ENCODE measurements around the gene DENND5A. TPM values are rescaled to one million over a fixed set of nuclear protein-coding genes. Genes with fewer than 3 reads are reported as not detected.

Gene DENND5A
- total and polyA plus RNA-seq, 8 donors: 65.7 to 106 (median 96.7) TPM

- H3K9me3 ChIP-seq: no peaks in the 10 kb centered on the region
- DNase-seq (peak in 1 of 4 donors; percentile 9), ATAC-seq (peak; percentile 26)
- H3K4me1 ChIP-seq: peaks cover 9 to 28% of the 10 kb centered on the region in 2 donors
- peaks cover 0 to 67% of the 10 kb centered on the region in 2 donors for H3K36me3 ChIP-seq
- H3K27ac ChIP-seq: peak overlapping the region; percentile 27 to 64
- no peak overlapping the region for H3K4me3 ChIP-seq
- TF ChIP-seq, protein P1, sequence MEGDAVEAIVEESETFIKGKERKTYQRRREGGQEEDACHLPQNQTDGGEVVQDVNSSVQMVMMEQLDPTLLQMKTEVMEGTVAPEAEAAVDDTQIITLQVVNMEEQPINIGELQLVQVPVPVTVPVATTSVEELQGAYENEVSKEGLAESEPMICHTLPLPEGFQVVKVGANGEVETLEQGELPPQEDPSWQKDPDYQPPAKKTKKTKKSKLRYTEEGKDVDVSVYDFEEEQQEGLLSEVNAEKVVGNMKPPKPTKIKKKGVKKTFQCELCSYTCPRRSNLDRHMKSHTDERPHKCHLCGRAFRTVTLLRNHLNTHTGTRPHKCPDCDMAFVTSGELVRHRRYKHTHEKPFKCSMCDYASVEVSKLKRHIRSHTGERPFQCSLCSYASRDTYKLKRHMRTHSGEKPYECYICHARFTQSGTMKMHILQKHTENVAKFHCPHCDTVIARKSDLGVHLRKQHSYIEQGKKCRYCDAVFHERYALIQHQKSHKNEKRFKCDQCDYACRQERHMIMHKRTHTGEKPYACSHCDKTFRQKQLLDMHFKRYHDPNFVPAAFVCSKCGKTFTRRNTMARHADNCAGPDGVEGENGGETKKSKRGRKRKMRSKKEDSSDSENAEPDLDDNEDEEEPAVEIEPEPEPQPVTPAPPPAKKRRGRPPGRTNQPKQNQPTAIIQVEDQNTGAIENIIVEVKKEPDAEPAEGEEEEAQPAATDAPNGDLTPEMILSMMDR (IDR thresholded peaks at IDR 0.05): peak in 1 of 2 donors; percentile 18
- no peaks in the 10 kb centered on the region for H3K27me3 ChIP-seq
- intact Hi-C loops (cut with DNase I): loop anchor here in 1 of 2 donors (10.0 kb wide), 1 partner anchor 123 kb away; no protein-coding TSS in a partner anchor
Observed at GRCh38 chr11:9138133-9138453, 127.1 kb downstream of the DENND5A start.

DNA sequence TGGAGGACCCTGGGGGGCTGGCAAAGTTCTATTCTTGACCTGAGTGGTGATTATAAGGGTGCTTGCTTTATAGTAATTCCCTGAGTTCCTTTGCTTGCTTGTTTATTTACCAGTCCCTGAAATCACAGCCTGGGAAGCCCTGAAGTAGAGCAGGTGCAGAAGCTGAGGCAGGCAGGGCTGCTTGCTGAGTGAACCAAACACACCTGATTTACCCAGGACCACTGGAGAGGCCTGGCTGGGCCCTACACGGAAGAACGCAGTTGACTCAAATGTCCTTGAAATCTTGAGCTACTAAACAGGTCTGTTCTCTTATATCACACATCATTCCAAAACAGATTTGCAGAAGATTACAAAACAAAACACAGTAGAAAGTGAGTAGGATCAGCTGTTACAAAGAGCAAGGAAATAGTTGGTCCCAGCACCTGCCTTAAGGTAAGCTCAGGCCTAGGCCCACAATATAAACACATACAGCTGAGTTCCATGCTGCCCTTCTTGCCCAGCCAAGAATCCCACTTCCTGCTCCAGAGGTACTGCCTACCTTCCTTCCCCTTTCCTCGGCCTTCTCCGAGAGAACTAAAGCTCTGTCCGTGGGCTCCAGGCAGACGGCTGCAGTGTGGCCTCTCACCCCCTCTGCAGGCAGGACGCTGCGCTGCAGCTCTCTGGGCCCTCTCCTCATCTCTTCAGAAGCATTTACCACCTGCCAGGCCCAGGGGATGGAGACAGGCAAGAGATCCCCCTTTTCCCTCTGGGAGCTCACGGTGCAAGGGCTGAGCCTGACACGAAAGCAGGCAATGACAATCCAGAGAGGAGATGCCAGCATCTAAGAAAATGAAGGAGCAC, 127.6 kb downstream of the DENND5A start:
- ATAC-seq (peak; percentile 96), DNase-seq (peak; percentile 72 to 88 (median 79))
- intact Hi-C loops (cut with DNase I): loop anchor here in 1 of 2 donors (10.0 kb wide), 1 partner anchor 123 kb away; no protein-coding TSS in a partner anchor
- H3K4me1 ChIP-seq: peaks cover 9 to 28% of the 10 kb centered on the region in 2 donors
- peak overlapping the region; percentile 29 to 33 for H3K27ac ChIP-seq
- H3K36me3 ChIP-seq: peaks cover 0 to 65% of the 10 kb centered on the region in 2 donors
- no peaks in the 10 kb centered on the region for H3K27me3 ChIP-seq
- H3K4me3 ChIP-seq: no peak overlapping the region
- H3K9me3 ChIP-seq: no peaks in the 10 kb centered on the region
- TF ChIP-seq, protein P1 (IDR thresholded peaks at IDR 0.05): peak; percentile 89 to 97

- H3K36me3 ChIP-seq: peaks cover 0 to 58% of the 10 kb centered on the region in 2 donors
- H3K9me3 ChIP-seq: no peaks in the 10 kb centered on the region
- ATAC-seq (no peak), DNase-seq (no peak)
- no peaks in the 10 kb centered on the region for H3K27me3 ChIP-seq
- no peak overlapping the region for H3K4me3 ChIP-seq
- H3K4me1 ChIP-seq: peaks cover 9 to 28% of the 10 kb centered on the region in 2 donors
- H3K27ac ChIP-seq: peak overlapping the region in 1 of 2 donors; percentile 33
- intact Hi-C loops (cut with DNase I): loop anchor here in 1 of 2 donors (10.0 kb wide), 1 partner anchor 122 kb away; no protein-coding TSS in a partner anchor
- TF ChIP-seq, protein P1 (IDR thresholded peaks at IDR 0.05): no peak
Observed at GRCh38 chr11:9136741-9137140, 128.4 kb downstream of the DENND5A start.

DNA sequence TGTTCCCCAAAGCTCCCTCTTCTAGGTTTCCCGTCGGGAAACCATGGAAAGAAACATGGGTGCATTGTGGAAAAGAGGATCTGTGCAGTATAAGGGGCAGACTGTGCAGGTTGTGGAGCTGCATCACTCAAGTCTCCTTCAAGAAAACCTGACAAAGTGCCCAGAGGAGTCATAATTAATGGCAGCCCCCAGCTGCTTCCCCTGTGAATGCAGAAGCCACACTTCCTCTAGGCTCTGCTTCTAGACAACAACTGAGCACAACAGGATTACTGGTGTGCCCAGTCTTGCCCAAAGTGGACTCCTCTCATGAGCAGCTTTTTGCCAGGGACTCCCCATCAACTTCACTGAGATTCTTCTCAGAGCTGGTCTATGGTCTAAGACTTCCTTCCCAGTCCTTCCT, 131.2 kb downstream of the DENND5A start:
- intact Hi-C loops (cut with DNase I): loop anchor here in 1 of 2 donors (10.0 kb wide), 1 partner anchor 119 kb away; no protein-coding TSS in a partner anchor
- no peak for DNase-seq

More for the DNA sequence above, 131.2 kb downstream of the DENND5A start:
- Histone ChIP-seq H3K4me1 (peaks cover 9 to 20% of the 10 kb centered on the region in 2 donors), H3K36me3 (peaks cover 0 to 35% of the 10 kb centered on the region in 2 donors), H3K4me3 (no peak overlapping the region), H3K9me3 (no peaks in the 10 kb centered on the region), H3K27ac (no peak overlapping the region), H3K27me3 (no peaks in the 10 kb centered on the region)
- TF ChIP-seq, protein P1 (IDR thresholded peaks at IDR 0.05): no peak
- ATAC-seq: no peak
